GM12873 (cell line): ENCODE results near the gene ADPRM.

Experiments
- CTCF ChIP-seq: IDR thresholded peaks from 2 replicates; pipeline ENCODE4 v1.5.1; 2012; ENCODE audit warnings: low read depth, mild to moderate bottlenecking, moderate library complexity, low read length, control low read depth; ENCODE audit not compliant: insufficient read depth; ENCODE audit errors: missing control alignments

Gene ADPRM

GRCh38 chr17:10743316-10744009 lies 46.1 kb downstream of the ADPRM start:
- TF ChIP-seq CTCF, result no peak

GRCh38 chr17:10744501-10745000 lies 47.2 kb downstream of the ADPRM start:
- TF ChIP-seq CTCF, result no peak

GRCh38 chr17:10745231-10745630 lies 47.8 kb downstream of the ADPRM start:
- TF ChIP-seq CTCF, result no peak

GRCh38 chr17:10748531-10749181 lies 51.3 kb downstream of the ADPRM start:
- TF ChIP-seq CTCF, result no peak

- TF ChIP-seq CTCF, result no peak
Observed at GRCh38 chr17:10750210-10750609, 52.8 kb downstream of the ADPRM start.

- no peak for TF ChIP-seq CTCF
Observed at GRCh38 chr17:10751563-10751962, 54.2 kb downstream of the ADPRM start.

- no peak for TF ChIP-seq CTCF
Observed at GRCh38 chr17:10752696-10753095, 55.3 kb downstream of the ADPRM start.
